SK-N-SH (cell line): ENCODE measurements around the gene DENND10.

Experiments
- RFX5 ChIP-seq: IDR thresholded peaks from 2 replicates; pipeline ENCODE4 v1.6.1; 2012; ENCODE audit warnings: mild to moderate bottlenecking, improper control_type of control experiment, low read length
- SMC3 ChIP-seq: IDR thresholded peaks from 2 replicates; pipeline ENCODE4 v1.6.1; 2012; ENCODE audit warnings: low read depth, low read length, improper control_type of control experiment
- TF ChIP-seq, protein P1 (sequence below): fragments of 200-600 bp; sonication (generic); IDR thresholded peaks from 2 replicates; pipeline ENCODE4 v1.6.1; 2017; ENCODE audit warnings: antibody characterized with exemption, mild to moderate bottlenecking, moderate library complexity

DNA sequence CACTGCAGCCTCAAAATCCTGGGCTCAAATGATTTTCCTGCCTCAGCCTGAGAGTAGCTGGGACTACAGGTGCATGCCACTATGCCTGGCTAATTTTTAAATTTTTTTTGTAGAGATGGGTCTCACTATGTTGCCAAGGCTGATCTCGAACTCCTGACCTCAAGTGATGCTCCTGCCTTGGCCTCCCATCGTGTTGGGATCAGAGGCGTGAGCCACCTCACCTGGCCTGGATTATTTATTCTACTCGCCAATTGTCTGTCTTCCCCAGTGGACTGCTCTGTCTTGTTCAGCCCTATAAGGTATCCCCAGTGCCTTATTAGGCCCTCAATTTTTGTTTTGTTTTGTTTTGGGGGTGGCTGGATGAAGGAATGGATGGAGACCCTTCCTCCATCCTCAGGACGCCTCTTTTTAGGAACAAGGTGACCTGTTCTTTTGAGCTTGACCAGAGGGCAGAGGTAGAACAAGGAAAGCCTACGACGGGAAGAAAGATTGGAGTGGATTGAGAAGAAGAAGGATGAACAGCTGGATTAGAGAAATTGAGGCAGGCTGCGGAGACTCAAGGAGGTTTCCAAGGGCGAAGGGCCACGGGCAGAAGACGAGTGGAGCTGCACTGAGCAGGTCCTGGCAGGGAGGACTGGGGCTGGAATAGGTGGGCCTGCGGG is 541 bp upstream of the DENND10 start:
- TF ChIP-seq RFX5 (no peak), SMC3 (no peak)
- TF ChIP-seq, protein P1, sequence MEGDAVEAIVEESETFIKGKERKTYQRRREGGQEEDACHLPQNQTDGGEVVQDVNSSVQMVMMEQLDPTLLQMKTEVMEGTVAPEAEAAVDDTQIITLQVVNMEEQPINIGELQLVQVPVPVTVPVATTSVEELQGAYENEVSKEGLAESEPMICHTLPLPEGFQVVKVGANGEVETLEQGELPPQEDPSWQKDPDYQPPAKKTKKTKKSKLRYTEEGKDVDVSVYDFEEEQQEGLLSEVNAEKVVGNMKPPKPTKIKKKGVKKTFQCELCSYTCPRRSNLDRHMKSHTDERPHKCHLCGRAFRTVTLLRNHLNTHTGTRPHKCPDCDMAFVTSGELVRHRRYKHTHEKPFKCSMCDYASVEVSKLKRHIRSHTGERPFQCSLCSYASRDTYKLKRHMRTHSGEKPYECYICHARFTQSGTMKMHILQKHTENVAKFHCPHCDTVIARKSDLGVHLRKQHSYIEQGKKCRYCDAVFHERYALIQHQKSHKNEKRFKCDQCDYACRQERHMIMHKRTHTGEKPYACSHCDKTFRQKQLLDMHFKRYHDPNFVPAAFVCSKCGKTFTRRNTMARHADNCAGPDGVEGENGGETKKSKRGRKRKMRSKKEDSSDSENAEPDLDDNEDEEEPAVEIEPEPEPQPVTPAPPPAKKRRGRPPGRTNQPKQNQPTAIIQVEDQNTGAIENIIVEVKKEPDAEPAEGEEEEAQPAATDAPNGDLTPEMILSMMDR: no peak
